OCI-LY1 (cell line): Measurements from ENCODE around the gene SSNA1.
A peak's percentile ranks its signal among the peaks of the same experiment; 100 is the strongest.

Experiments
- H2AFZ ChIP-seq: fragments of 200-600 bp; sonication (generic), shearing (Covaris generic); 2 replicates; pipeline ENCODE4 v1.6.0; 2014; ENCODE audit warnings: antibody characterized with exemption, mild to moderate bottlenecking, low read length
- H3F3A ChIP-seq: fragments of 200-600 bp; sonication (generic), shearing (Covaris generic); 2 replicates; pipeline ENCODE4 v1.6.0; 2014; ENCODE audit warnings: mild to moderate bottlenecking, antibody characterized with exemption, low read length, moderate library complexity; ENCODE audit not compliant: insufficient read depth
- H3K27ac ChIP-seq: fragments of 200-600 bp; sonication (generic); 2 replicates; pipeline ENCODE4 v1.5.1; 2014; ENCODE audit warnings: low read length, mixed run types, mild to moderate bottlenecking, low read depth; ENCODE audit not compliant: poor library complexity, severe bottlenecking
- H3K27me3 ChIP-seq: fragments of 200-600 bp; sonication (generic); 2 replicates; pipeline ENCODE4 v1.6.0; 2014; ENCODE audit warnings: antibody characterized with exemption, mild to moderate bottlenecking, low read length, moderate library complexity; ENCODE audit not compliant: insufficient read depth
- H3K36me3 ChIP-seq: fragments of 200-600 bp; sonication (generic); 2 replicates; pipeline ENCODE4 v1.6.1; 2014; ENCODE audit warnings: mild to moderate bottlenecking, antibody characterized with exemption, low read length, moderate library complexity, mixed read lengths; ENCODE audit not compliant: insufficient read depth
- H3K4me1 ChIP-seq: fragments of 200-600 bp; sonication (generic); 2 replicates; pipeline ENCODE4 v1.5.1; 2014; ENCODE audit warnings: mild to moderate bottlenecking, low read length, moderate library complexity; ENCODE audit not compliant: insufficient read depth, severe bottlenecking
- H3K4me2 ChIP-seq: fragments of 200-600 bp; sonication (generic), shearing (Covaris generic); 2 replicates; pipeline ENCODE4 v1.6.1; 2014; ENCODE audit warnings: low read length
- H3K4me3 ChIP-seq: fragments of 200-600 bp; sonication (generic); 2 replicates; pipeline ENCODE4 v1.5.1; 2014; ENCODE audit warnings: low read length, low read depth, mild to moderate bottlenecking, mixed read lengths; ENCODE audit not compliant: poor library complexity, severe bottlenecking
- H3K79me2 ChIP-seq: fragments of 200-600 bp; shearing (Covaris generic); 2 replicates; pipeline ENCODE4 v1.6.1; 2016; ENCODE audit warnings: mixed run types, low read length, mixed read lengths; ENCODE audit not compliant: insufficient read depth
- H3K9ac ChIP-seq: fragments of 200-600 bp; sonication (generic), shearing (Covaris generic); 2 replicates; pipeline ENCODE4 v1.6.1; 2014; ENCODE audit warnings: mild to moderate bottlenecking, low read length, mixed read lengths
- H3K9me2 ChIP-seq: fragments of 200-600 bp; sonication (generic), shearing (Covaris generic); 2 replicates; pipeline ENCODE4 v1.6.1; 2014; ENCODE audit warnings: low read depth, mild to moderate bottlenecking, low read length, mixed read lengths
- H3K9me3 ChIP-seq: fragments of 200-600 bp; shearing (Covaris generic); 2 replicates; pipeline ENCODE4 v1.6.1; 2014; ENCODE audit warnings: low read length, mixed read lengths
- H4K20me1 ChIP-seq: fragments of 200-600 bp; sonication (generic), shearing (Covaris generic); 2 replicates; pipeline ENCODE4 v1.6.0; 2016; ENCODE audit warnings: mild to moderate bottlenecking, low read length; ENCODE audit not compliant: insufficient read depth
- EZH2 ChIP-seq: fragments of 200-600 bp; sonication (generic), shearing (Covaris generic); IDR thresholded peaks from 2 replicates; pipeline ENCODE4 v1.8.0; 2017; ENCODE audit warnings: borderline replicate concordance, mixed run types, mild to moderate bottlenecking, antibody characterized with exemption, low read length, moderate library complexity, mixed read lengths
- TF ChIP-seq, protein P1 (sequence below): fragments of 200-600 bp; sonication (generic), shearing (Covaris generic); IDR thresholded peaks from 2 replicates; pipeline ENCODE4 v1.5.1; 2017; ENCODE audit warnings: mild to moderate bottlenecking, antibody characterized with exemption, low read length, moderate library complexity, mixed read lengths

SSNA1 gene

DNA sequence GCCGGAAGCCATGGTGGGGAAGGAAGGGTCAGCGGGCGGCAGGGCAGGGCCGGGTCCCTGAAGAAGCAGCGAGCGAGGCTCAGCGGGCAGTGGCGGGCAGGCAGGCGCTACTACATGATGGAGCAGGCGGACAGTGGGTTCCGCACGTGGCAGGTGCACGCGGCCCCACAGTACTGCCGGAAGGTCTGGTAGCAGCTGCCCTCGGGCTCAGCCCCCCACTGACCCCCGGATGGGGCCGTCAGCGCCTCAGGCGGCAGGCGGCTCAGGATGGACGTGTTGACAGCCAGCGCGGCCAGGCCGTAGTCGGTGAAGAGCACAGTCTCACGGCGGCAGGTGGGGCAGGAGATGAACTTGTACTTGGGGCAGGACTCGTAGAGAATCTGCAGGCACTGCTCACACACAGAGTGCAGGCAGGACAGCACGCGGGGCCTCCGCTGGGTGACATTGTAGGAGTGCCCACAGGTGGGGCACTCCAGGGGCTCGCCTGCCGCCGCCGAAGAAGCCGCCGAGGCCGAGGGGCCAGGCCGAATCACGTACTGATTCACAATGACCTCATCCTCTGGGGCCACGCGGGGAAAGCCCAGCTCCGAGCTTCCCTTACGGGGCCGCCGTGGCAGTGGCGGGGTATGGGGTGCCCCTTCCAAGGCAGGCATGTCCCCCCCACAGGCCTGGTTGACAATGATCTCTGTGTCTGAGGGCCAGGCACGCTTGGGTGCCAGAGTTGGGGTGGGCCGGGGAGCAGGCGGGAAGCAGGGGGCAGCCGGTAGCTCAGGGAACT lies 32.0 kb downstream of the SSNA1 start:
- H3K79me2 ChIP-seq, result no peaks in the 10 kb centered on the region

DNA sequence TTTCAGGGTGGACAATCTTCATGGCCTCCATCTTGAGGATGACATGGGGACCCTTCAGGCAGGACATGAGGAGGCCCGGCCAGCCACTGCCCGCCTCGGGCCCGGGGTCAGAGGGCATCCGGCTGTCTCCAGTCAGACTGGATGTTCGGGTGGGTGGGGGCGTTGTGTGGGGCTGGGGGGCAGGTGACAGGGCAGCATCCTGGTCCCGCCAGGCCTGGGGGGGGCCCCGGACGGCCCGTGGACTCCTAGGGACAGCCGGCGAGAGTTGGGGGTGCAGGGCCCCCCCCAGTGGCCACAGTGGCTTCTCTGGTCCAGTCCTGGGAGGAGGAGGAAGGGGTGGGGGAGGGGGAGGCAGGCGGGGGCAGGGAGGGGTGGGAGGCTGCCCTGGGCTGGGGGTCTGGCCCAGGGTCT lies 32.6 kb downstream of the SSNA1 start:
- Histone ChIP-seq H3K9me3 (no peaks in the 10 kb centered on the region), H3K9me2 (no peaks in the 10 kb centered on the region), H3F3A (no peaks in the 10 kb centered on the region), H3K4me1 (peaks cover 27% of the 10 kb centered on the region), H2AFZ (no peak overlapping the region), H3K36me3 (peaks cover 6% of the 10 kb centered on the region; the same call in 1 of the 2 replicates), H3K27me3 (no peaks in the 10 kb centered on the region), H3K4me2 (no peak overlapping the region), H3K4me3 (no peak overlapping the region), H3K27ac (no peak overlapping the region), H3K9ac (no peak overlapping the region), H4K20me1 (no peaks in the 10 kb centered on the region), H3K79me2 (no peaks in the 10 kb centered on the region)
- TF ChIP-seq EZH2, result no peak
- TF ChIP-seq, protein P1, sequence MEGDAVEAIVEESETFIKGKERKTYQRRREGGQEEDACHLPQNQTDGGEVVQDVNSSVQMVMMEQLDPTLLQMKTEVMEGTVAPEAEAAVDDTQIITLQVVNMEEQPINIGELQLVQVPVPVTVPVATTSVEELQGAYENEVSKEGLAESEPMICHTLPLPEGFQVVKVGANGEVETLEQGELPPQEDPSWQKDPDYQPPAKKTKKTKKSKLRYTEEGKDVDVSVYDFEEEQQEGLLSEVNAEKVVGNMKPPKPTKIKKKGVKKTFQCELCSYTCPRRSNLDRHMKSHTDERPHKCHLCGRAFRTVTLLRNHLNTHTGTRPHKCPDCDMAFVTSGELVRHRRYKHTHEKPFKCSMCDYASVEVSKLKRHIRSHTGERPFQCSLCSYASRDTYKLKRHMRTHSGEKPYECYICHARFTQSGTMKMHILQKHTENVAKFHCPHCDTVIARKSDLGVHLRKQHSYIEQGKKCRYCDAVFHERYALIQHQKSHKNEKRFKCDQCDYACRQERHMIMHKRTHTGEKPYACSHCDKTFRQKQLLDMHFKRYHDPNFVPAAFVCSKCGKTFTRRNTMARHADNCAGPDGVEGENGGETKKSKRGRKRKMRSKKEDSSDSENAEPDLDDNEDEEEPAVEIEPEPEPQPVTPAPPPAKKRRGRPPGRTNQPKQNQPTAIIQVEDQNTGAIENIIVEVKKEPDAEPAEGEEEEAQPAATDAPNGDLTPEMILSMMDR, result no peak

More for the DNA sequence above, 32.0 kb downstream of the SSNA1 start:
- Histone ChIP-seq H4K20me1 (no peaks in the 10 kb centered on the region), H3K4me2 (no peak overlapping the region), H3K27ac (no peak overlapping the region), H3K27me3 (no peaks in the 10 kb centered on the region), H2AFZ (no peak overlapping the region), H3K4me1 (peaks cover 27% of the 10 kb centered on the region), H3K4me3 (no peak overlapping the region), H3K9me3 (no peaks in the 10 kb centered on the region), H3K36me3 (peaks cover 6% of the 10 kb centered on the region; the same call in 1 of the 2 replicates), H3F3A (no peaks in the 10 kb centered on the region), H3K9ac (no peak overlapping the region), H3K9me2 (no peaks in the 10 kb centered on the region)
- TF ChIP-seq EZH2, result no peak
- TF ChIP-seq, protein P1, result no peak

DNA sequence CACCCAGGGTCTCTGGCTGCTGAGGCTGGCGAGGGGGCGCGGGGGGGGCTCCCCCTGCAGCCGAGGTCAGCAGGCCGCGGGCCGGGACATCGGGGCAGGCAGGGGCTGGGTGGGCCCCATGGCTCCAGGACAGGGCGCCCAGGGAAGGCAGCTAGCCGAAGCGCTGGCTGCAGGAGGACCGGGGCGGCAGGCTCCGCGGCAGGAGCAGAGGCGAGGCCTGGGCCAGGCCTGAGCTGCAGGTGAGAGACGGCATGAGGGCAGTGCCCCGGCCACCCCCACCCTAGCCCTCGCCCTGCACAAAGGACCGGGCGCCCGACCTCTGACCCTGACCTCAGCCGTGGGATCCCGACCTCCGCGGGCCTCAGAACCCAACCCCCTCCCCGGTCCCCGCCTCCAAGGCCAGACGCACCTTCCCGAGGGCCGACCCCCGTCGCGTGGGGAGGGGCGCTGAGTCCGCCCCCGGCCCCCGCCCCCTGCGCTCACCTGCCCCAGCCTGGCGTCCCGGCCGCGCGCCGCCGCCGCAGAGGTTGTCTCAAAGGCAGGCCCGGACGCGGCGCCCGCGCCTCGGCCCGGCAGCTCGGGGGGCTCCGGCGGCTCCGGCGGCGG lies 33.1 kb downstream of the SSNA1 start:
- H2AFZ ChIP-seq, result no peak overlapping the region
- H3K36me3 ChIP-seq, result peaks cover 6% of the 10 kb centered on the region; the same call in 1 of the 2 replicates
- H3K9me3 ChIP-seq, result no peaks in the 10 kb centered on the region
- no peaks in the 10 kb centered on the region for H3F3A ChIP-seq
- H3K9me2 ChIP-seq, result no peaks in the 10 kb centered on the region
- H3K79me2 ChIP-seq, result no peaks in the 10 kb centered on the region
- H4K20me1 ChIP-seq, result no peaks in the 10 kb centered on the region
- no peaks in the 10 kb centered on the region for H3K27me3 ChIP-seq
- H3K9ac ChIP-seq, result no peak overlapping the region
- H3K4me3 ChIP-seq, result peak overlapping the region; percentile 47
- peak overlapping the region; percentile 51; the same call in 1 of the 2 replicates for H3K4me2 ChIP-seq
- H3K27ac ChIP-seq, result no peak overlapping the region
- H3K4me1 ChIP-seq, result peaks cover 26% of the 10 kb centered on the region
- TF ChIP-seq, protein P1, result no peak
- TF ChIP-seq EZH2, result no peak
